Naive thymus-derived CD4-positive, alpha-beta T cell (primary cell): ENCODE measurements around the gene CD36. TPM values are rescaled to one million over a fixed set of nuclear protein-coding genes. Genes with fewer than 3 reads are reported as not detected.

Experiments
- ATAC-seq: fragments of 150-1000 bp; cut with Tn5 transposase; 2 replicates; pipeline ENCODE4 v1.10.0; 2021; ENCODE audit warnings: mild to moderate bottlenecking, moderate library complexity
- CTCF ChIA-PET: fragments of 350-600 bp; sonication (Branson Sonifier 250); formaldehyde crosslinking; loops from one replicate; lab custom pipeline; 2021; ENCODE audit warnings: antibody characterized with exemption; lab: Charles Lee
- POLR2A ChIA-PET: fragments of 350-600 bp; sonication (Branson Sonifier 250); formaldehyde crosslinking; loops from one replicate; lab custom pipeline; 2021; ENCODE audit warnings: antibody characterized with exemption, inconsistent platforms; lab: Charles Lee
- DNase-seq, 9 donors: peaks; one replicate each; pipeline versions ENCODE4 v3.0.0 to v3.0.0-alpha.2; 2020 to 2022; ENCODE audit warnings: mixed read lengths in 1 of 9
- H3K27ac ChIP-seq: one replicate; pipeline ENCODE4 v1.7.0; 2013; ENCODE audit warnings: mild to moderate bottlenecking, low read depth, low read length, moderate library complexity
- H3K27me3 ChIP-seq, 2 donors: one replicate each; pipeline ENCODE4 v1.7.0; 2013; ENCODE audit warnings: low read length in 2 of 2, mild to moderate bottlenecking in 2 of 2, moderate library complexity in 2 of 2; ENCODE audit not compliant: control insufficient read depth in 2 of 2, insufficient read depth in 2 of 2
- H3K36me3 ChIP-seq, 3 experiments: 1 replicate in 2 of 3; 2 replicates in 1 of 3; pipeline ENCODE4 v1.7.0; 2013; ENCODE audit warnings: low read length in 3 of 3, mild to moderate bottlenecking in 3 of 3, moderate library complexity in 1 of 3; ENCODE audit not compliant: insufficient read depth in 3 of 3, control insufficient read depth in 2 of 3
- H3K4me1 ChIP-seq, 2 donors: one replicate each; pipeline ENCODE4 v1.7.0; 2013; ENCODE audit warnings: low read length in 2 of 2, mild to moderate bottlenecking in 2 of 2, moderate library complexity in 1 of 2; ENCODE audit not compliant: control insufficient read depth in 2 of 2, insufficient read depth in 2 of 2
- H3K4me3 ChIP-seq: 2 replicates; pipeline ENCODE4 v1.7.0; 2013; ENCODE audit warnings: mild to moderate bottlenecking, low read length
- H3K9me3 ChIP-seq, 3 experiments: 1 replicate in 2 of 3; 2 replicates in 1 of 3; pipeline ENCODE4 v1.7.0; 2013; ENCODE audit warnings: low read length in 3 of 3; ENCODE audit not compliant: control insufficient read depth in 2 of 3
- H3K27ac Mint-ChIP-seq, 9 donors: one replicate each; pipeline ENCODE4 v1.8.0; 2020 to 2022; ENCODE audit warnings: mixed read lengths in 9 of 9, mild to moderate bottlenecking in 8 of 9, moderate library complexity in 5 of 9, inconsistent platforms in 2 of 9
- H3K27me3 Mint-ChIP-seq, 5 donors: one replicate each; pipeline ENCODE4 v1.8.0; 2021 to 2022; ENCODE audit warnings: mixed read lengths in 5 of 5, mild to moderate bottlenecking in 1 of 5
- H3K36me3 Mint-ChIP-seq, 5 donors: one replicate each; pipeline ENCODE4 v1.8.0; 2020 to 2022; ENCODE audit warnings: mixed read lengths in 5 of 5, mild to moderate bottlenecking in 3 of 5, inconsistent platforms in 1 of 5
- H3K4me1 Mint-ChIP-seq, 7 donors: one replicate each; pipeline ENCODE4 v1.8.0; 2020 to 2022; ENCODE audit warnings: mixed read lengths in 7 of 7, mild to moderate bottlenecking in 3 of 7, inconsistent platforms in 1 of 7
- H3K4me3 Mint-ChIP-seq, 10 donors: one replicate each; pipeline ENCODE4 v1.8.0; 2020 to 2022; ENCODE audit warnings: mild to moderate bottlenecking in 10 of 10, mixed read lengths in 10 of 10, moderate library complexity in 6 of 10, inconsistent platforms in 2 of 10
- H3K9me3 Mint-ChIP-seq, 11 donors: one replicate each; pipeline ENCODE4 v1.8.0; 2020 to 2022; ENCODE audit warnings: mixed read lengths in 11 of 11, mild to moderate bottlenecking in 4 of 11, inconsistent platforms in 1 of 11, moderate library complexity in 1 of 11
- intact Hi-C, 2 donors: fragments of 100-400 bp; cut with micrococcal nuclease; formaldehyde crosslinking; loops; one replicate each; pipeline ENCODE4 v1.15.1; 2023
- polyA plus RNA-seq, 2 donors: library from polyadenylated mRNA; unstranded; fragments of 300-500 nt; fragmentation: Illumina TruSeq; gene quantifications; one replicate each; pipeline ENCODE4 v1.2.3, GENCODE V29; 2021
- total RNA-seq, 6 experiments: library from RNA in 5 of 6; stranded (reverse) in 5 of 6; gene quantifications; 1 replicate in 5 of 6; 2 replicates in 1 of 6; pipeline ENCODE4 v1.2.3 and lab custom pipeline; 2021 to 2026

The CD36 gene
- total and polyA plus RNA-seq, 7 experiments from 2014 or later = 0.16 to 109 (median 4.2) TPM; not detected in 1

GRCh38 chr7:80639011-80639410, 569 bp downstream of the CD36 start:
- CTCF ChIA-PET = no interaction called here
- H3K4me3 ChIP-seq = no peak overlapping the region

DNA sequence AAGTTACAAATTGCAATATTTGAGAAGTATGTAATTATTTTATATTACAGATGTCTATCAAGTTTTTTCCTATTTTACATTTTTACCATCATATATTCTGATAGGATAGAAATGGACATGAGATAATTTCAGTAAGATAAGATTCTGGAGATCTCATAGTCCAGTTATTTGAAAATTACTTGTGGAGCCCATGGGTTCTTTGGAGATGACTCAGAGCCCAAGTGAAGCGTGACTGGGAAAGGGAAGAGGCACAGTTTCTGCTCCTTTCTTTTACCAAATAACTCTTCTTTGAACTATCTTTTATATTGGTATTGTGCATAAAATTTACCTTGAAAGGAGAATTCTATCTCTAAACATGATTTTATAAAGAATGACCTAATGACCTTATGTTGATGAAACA, 2.4 kb downstream of the CD36 start:
- intact Hi-C loops = no loop called here
- no peak for ATAC-seq
- ChIA-PET POLR2A (no interaction called here), CTCF (no interaction called here)
- Histone ChIP-seq H3K4me1 (no peaks in the 10 kb centered on the region), H3K27ac (no peak overlapping the region), H3K27me3 (no peaks in the 10 kb centered on the region), H3K36me3 (no peaks in the 10 kb centered on the region), H3K4me3 (no peak overlapping the region), H3K9me3 (no peaks in the 10 kb centered on the region)
- no peak overlapping the region for H3K4me3 Mint-ChIP-seq
- no peaks in the 10 kb centered on the region for H3K4me1 Mint-ChIP-seq
- no peaks in the 10 kb centered on the region for H3K9me3 Mint-ChIP-seq
- no peak for DNase-seq
- no peak overlapping the region for H3K27ac Mint-ChIP-seq
- H3K36me3 Mint-ChIP-seq = no peaks in the 10 kb centered on the region
- no peaks in the 10 kb centered on the region for H3K27me3 Mint-ChIP-seq

More at GRCh38 chr7:80639011-80639410, 569 bp downstream of the CD36 start:
- POLR2A ChIA-PET = no interaction called here
- H3K4me1 Mint-ChIP-seq = peaks cover 0 to 2% (median 0%) of the 10 kb centered on the region in 7 donors
- H3K9me3 Mint-ChIP-seq = no peaks in the 10 kb centered on the region
- no peaks in the 10 kb centered on the region for H3K27me3 Mint-ChIP-seq
- Histone ChIP-seq H3K27ac (no peak overlapping the region), H3K4me1 (no peaks in the 10 kb centered on the region), H3K27me3 (no peaks in the 10 kb centered on the region), H3K36me3 (no peaks in the 10 kb centered on the region), H3K9me3 (no peaks in the 10 kb centered on the region)
- no peaks in the 10 kb centered on the region for H3K36me3 Mint-ChIP-seq
- DNase-seq = no peak
- no peak overlapping the region for H3K27ac Mint-ChIP-seq
- intact Hi-C loops = no loop called here
- no peak overlapping the region for H3K4me3 Mint-ChIP-seq
- no peak for ATAC-seq

- H3K27me3 ChIP-seq = no peaks in the 10 kb centered on the region
- H3K4me1 Mint-ChIP-seq = peaks cover 0 to 2% (median 0%) of the 10 kb centered on the region in 7 donors
- no peak overlapping the region for H3K4me3 ChIP-seq
- no peaks in the 10 kb centered on the region for H3K4me1 ChIP-seq
- no peaks in the 10 kb centered on the region for H3K27me3 Mint-ChIP-seq
- H3K36me3 ChIP-seq = no peaks in the 10 kb centered on the region
- POLR2A ChIA-PET = no interaction called here
- CTCF ChIA-PET = no interaction called here
- ATAC-seq (no peak), DNase-seq (no peak)
- H3K4me3 Mint-ChIP-seq = no peak overlapping the region
- H3K36me3 Mint-ChIP-seq = no peaks in the 10 kb centered on the region
- no peaks in the 10 kb centered on the region for H3K9me3 Mint-ChIP-seq
- intact Hi-C loops = no loop called here
- H3K27ac ChIP-seq = no peak overlapping the region
- H3K27ac Mint-ChIP-seq = no peak overlapping the region
- H3K9me3 ChIP-seq = no peaks in the 10 kb centered on the region
These were observed 3.1 kb downstream of the CD36 start for GRCh38 chr7:80641548-80641947.

DNA sequence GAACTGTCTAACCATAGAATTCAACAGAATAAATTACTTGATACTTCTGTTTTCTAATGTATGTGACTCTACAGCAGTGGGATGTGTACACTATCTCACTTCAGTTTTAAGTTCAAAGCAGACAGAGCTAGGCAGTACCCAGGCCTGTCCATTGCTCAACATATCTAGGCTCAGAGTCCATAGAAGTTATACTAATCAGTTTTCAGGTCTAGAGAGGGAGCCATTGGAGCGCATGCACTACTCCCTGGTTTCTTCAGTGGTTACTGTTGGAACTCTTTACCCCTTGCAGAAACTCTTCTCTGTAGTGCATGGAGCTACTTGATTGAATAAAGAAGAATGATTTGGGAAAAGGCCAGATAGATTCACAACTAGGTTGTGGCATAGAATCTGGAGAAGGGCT, 4.4 kb downstream of the CD36 start:
- ATAC-seq = peak; percentile 64
- Mint-ChIP-seq H3K4me3 (no peak overlapping the region), H3K4me1 (peaks cover 0 to 2% (median 0%) of the 10 kb centered on the region in 7 donors), H3K27ac (no peak overlapping the region), H3K9me3 (no peaks in the 10 kb centered on the region), H3K27me3 (no peaks in the 10 kb centered on the region), H3K36me3 (no peaks in the 10 kb centered on the region)
- POLR2A ChIA-PET = no interaction called here
- Histone ChIP-seq H3K4me3 (no peak overlapping the region), H3K27ac (no peak overlapping the region), H3K36me3 (no peaks in the 10 kb centered on the region), H3K27me3 (no peaks in the 10 kb centered on the region), H3K4me1 (no peaks in the 10 kb centered on the region), H3K9me3 (no peaks in the 10 kb centered on the region)
- intact Hi-C loops = no loop called here
- DNase-seq = no peak
- CTCF ChIA-PET = no interaction called here

GRCh38 chr7:80643336-80643915, 5.0 kb downstream of the CD36 start:
- peak; percentile 70 for ATAC-seq
- Histone ChIP-seq H3K27me3 (no peaks in the 10 kb centered on the region), H3K4me1 (no peaks in the 10 kb centered on the region), H3K4me3 (no peak overlapping the region), H3K27ac (no peak overlapping the region), H3K9me3 (no peaks in the 10 kb centered on the region), H3K36me3 (no peaks in the 10 kb centered on the region)
- H3K4me1 Mint-ChIP-seq = peaks cover 0 to 2% (median 0%) of the 10 kb centered on the region in 7 donors
- no peaks in the 10 kb centered on the region for H3K9me3 Mint-ChIP-seq
- no peaks in the 10 kb centered on the region for H3K36me3 Mint-ChIP-seq
- no peaks in the 10 kb centered on the region for H3K27me3 Mint-ChIP-seq
- CTCF ChIA-PET = no interaction called here
- H3K4me3 Mint-ChIP-seq = no peak overlapping the region
- POLR2A ChIA-PET = no interaction called here
- no peak overlapping the region for H3K27ac Mint-ChIP-seq
- intact Hi-C loops = no loop called here
- DNase-seq = no peak

DNA sequence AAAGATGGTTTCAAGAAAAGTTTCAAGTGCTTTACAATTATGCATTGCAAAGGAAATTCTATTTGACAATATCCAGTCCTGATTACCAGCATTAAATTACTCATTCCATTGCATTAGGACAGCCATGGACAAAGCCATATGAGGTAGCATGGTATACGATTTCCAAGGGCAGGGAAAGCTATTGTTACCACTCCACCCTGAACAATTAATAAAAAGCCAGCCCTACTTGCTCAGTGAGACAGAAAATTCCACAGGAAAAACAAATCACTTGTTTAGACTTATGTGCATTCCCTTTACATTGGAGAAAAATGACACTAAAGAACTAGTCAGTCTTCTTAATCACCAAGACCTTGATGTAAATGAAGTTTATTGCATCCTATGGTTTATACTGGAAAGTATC, 5.6 kb downstream of the CD36 start:
- no peaks in the 10 kb centered on the region for H3K36me3 ChIP-seq
- no peaks in the 10 kb centered on the region for H3K4me1 ChIP-seq
- ATAC-seq (no peak), DNase-seq (no peak)
- no peaks in the 10 kb centered on the region for H3K27me3 Mint-ChIP-seq
- H3K4me1 Mint-ChIP-seq = peaks cover 0 to 2% (median 0%) of the 10 kb centered on the region in 7 donors
- CTCF ChIA-PET = no interaction called here
- intact Hi-C loops = no loop called here
- H3K4me3 Mint-ChIP-seq = no peak overlapping the region
- H3K27ac Mint-ChIP-seq = no peak overlapping the region
- H3K36me3 Mint-ChIP-seq = no peaks in the 10 kb centered on the region
- H3K9me3 ChIP-seq = no peaks in the 10 kb centered on the region
- H3K9me3 Mint-ChIP-seq = no peaks in the 10 kb centered on the region
- H3K4me3 ChIP-seq = no peak overlapping the region
- POLR2A ChIA-PET = no interaction called here
- no peaks in the 10 kb centered on the region for H3K27me3 ChIP-seq
- H3K27ac ChIP-seq = no peak overlapping the region

- Mint-ChIP-seq H3K4me1 (peaks cover 0 to 2% (median 0%) of the 10 kb centered on the region in 7 donors), H3K27me3 (no peaks in the 10 kb centered on the region), H3K9me3 (no peaks in the 10 kb centered on the region), H3K27ac (no peak overlapping the region), H3K36me3 (no peaks in the 10 kb centered on the region), H3K4me3 (no peak overlapping the region)
- no peak overlapping the region for H3K4me3 ChIP-seq
- no peak overlapping the region for H3K27ac ChIP-seq
- ChIA-PET POLR2A (no interaction called here), CTCF (no interaction called here)
- no peaks in the 10 kb centered on the region for H3K4me1 ChIP-seq
- H3K36me3 ChIP-seq = no peaks in the 10 kb centered on the region
- H3K9me3 ChIP-seq = no peaks in the 10 kb centered on the region
- ATAC-seq (no peak), DNase-seq (no peak)
- no peaks in the 10 kb centered on the region for H3K27me3 ChIP-seq
- intact Hi-C loops = no loop called here
These were observed 7.8 kb downstream of the CD36 start for GRCh38 chr7:80646083-80646865.
